Ishikawa (cell line): Measurements from ENCODE around the gene MDP1.

Experiments used
- CEBPB ChIP-seq: IDR thresholded peaks from 2 replicates; pipeline ENCODE4 v1.6.1; 2012
- CREB1 ChIP-seq: IDR thresholded peaks from 2 replicates; pipeline ENCODE4 v1.6.1; 2012; ENCODE audit warnings: low read depth
- EGR1 ChIP-seq: IDR thresholded peaks from 2 replicates; pipeline ENCODE4 v1.6.1; 2012
- EP300 ChIP-seq: IDR thresholded peaks from 2 replicates; pipeline ENCODE4 v1.6.1; 2012; ENCODE audit warnings: borderline replicate concordance
- FOXM1 ChIP-seq: IDR thresholded peaks from 2 replicates; pipeline ENCODE4 v1.6.1; 2012; ENCODE audit warnings: low read depth, borderline replicate concordance
- NFIC ChIP-seq: IDR thresholded peaks from 2 replicates; pipeline ENCODE4 v1.6.1; 2012
- RAD21 ChIP-seq: IDR thresholded peaks from 2 replicates; pipeline ENCODE4 v1.6.1; 2012; ENCODE audit warnings: low read depth
- REST ChIP-seq: IDR thresholded peaks from 2 replicates; pipeline ENCODE4 v1.6.1; 2012; ENCODE audit warnings: low read depth, mild to moderate bottlenecking
- TAF1 ChIP-seq: IDR thresholded peaks from 2 replicates; pipeline ENCODE4 v1.6.1; 2012; ENCODE audit warnings: low read depth, mild to moderate bottlenecking
- TCF12 ChIP-seq: IDR thresholded peaks from 2 replicates; pipeline ENCODE4 v1.6.1; 2012; ENCODE audit warnings: low read depth
- TEAD4 ChIP-seq: IDR thresholded peaks from 2 replicates; pipeline ENCODE4 v1.6.1; 2012
- USF1 ChIP-seq: IDR thresholded peaks from 2 replicates; pipeline ENCODE4 v1.6.1; 2012
- YY1 ChIP-seq: IDR thresholded peaks from 2 replicates; pipeline ENCODE4 v1.6.1; 2012; ENCODE audit warnings: low read depth
- ZBTB7A ChIP-seq: IDR thresholded peaks from 2 replicates; pipeline ENCODE4 v1.6.1; 2012; ENCODE audit warnings: low read depth
- TF ChIP-seq, protein P1 (sequence below): IDR thresholded peaks from 2 replicates; pipeline ENCODE4 v1.6.1; 2012

MDP1 gene

DNA sequence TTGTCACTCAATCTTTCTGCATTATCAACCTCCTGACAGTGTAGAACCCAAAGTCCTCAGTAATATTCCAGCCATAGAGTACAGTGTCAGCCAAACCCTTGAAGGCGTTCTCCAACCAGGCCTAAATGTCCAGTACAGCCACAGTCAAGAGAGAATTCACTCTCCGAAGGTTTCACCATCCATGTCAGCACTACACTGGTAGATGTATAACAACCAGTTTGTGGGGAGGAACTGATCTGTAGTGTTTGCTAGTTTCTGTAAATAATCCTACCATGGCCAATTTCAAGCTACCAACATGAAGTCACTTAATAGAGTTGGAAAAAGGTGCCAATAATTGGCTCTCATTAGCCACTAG, 456 bp upstream of the MDP1 start:
- TF ChIP-seq FOXM1 (no peak), TCF12 (no peak), CEBPB (no peak), TAF1 (no peak), ZBTB7A (no peak), YY1 (no peak)
- TF ChIP-seq, protein P1, sequence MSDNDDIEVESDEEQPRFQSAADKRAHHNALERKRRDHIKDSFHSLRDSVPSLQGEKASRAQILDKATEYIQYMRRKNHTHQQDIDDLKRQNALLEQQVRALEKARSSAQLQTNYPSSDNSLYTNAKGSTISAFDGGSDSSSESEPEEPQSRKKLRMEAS: no peak

GRCh38 chr14:24213866-24214662, 1.8 kb downstream of the MDP1 start:
- TF ChIP-seq TEAD4: no peak
- no peak for TF ChIP-seq YY1
- TF ChIP-seq TCF12: no peak
- TF ChIP-seq USF1: no peak

GRCh38 chr14:24212924-24213865, 2.7 kb downstream of the MDP1 start, which contains the start of gene CHMP4A:
Gene CHMP4A (minus strand): TSS chr14:24213488. CDS start chr14:24213439, 49 bp downstream.
- TF ChIP-seq, protein P1: peak; percentile 72
- peak; percentile 35; the same call in 1 of the 2 replicates for TF ChIP-seq EP300
- peak; percentile 98 for TF ChIP-seq CREB1
- no peak for TF ChIP-seq NFIC
- no peak for TF ChIP-seq EGR1
- 0 out of 2 replicates have a peak, but pooled peaks have one; percentile 6 for TF ChIP-seq CEBPB
- peak; percentile 58; the same call in 1 of the 2 replicates for TF ChIP-seq YY1
- TF ChIP-seq USF1: peak; percentile 98

DNA sequence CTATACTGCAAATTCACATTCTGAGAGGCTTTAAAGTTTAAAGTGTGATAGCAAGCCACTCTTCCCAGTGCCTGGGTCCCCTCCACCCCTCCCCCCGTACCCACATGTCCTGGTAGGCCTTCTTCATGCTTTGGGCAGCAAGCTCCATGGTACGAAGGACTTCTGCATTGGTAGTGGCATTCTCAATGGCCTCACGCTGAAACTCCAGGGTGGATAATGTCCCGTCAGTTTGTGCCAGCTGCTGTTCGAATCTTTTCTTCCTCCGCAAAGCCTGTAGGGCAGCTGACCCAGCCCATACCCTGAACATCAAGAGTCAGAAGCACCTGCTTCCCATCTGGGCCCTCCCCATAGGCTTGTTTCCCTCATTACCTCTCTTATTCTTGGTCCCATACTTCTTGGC, 4.6 kb downstream of the MDP1 start:
- TF ChIP-seq ZBTB7A (no peak), REST (no peak), EGR1 (no peak), CREB1 (no peak), CEBPB (no peak), RAD21 (no peak), TAF1 (no peak), TCF12 (no peak), FOXM1 (no peak), YY1 (no peak), USF1 (no peak), NFIC (no peak), EP300 (no peak)
- TF ChIP-seq, protein P1: no peak

DNA sequence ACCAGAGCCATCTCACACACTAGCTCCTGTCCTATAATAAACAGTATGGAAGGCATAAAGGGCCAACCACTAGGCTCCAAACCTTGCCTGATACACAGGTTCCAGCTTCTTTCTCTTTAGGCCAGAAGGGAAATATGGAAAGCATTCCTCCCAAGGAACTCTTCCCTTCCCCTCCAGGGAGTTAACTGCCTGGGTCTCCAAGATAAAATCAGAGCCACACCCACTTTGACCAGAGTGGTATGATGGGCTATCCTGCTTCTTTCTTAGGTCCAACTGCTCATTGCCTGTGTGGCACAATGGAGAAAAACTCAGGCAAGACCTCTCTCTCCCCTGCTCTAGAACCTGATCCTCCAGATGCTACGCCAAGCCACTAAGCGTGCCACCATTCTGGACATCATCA, 8.2 kb downstream of the MDP1 start:
- TF ChIP-seq REST (no peak), YY1 (no peak)
